Measurements from ENCODE around the gene MYO1C. TPM values are rescaled to one million over a fixed set of nuclear protein-coding genes. Genes with fewer than 3 reads are reported as not detected.
A peak's percentile ranks its signal among the peaks of the same experiment; 100 is the strongest.
"Not testable (repeated sequence)": the region's sequence is repeated elsewhere in the genome, so short reads cannot be mapped to it uniquely, and the experiment has no call there.

The MYO1C gene
- total RNA-seq, 1 donor from 2014 or later = 184 TPM

- Mint-ChIP-seq H3K4me3 (ENCODE audit: unreplicated experiment) (no peak overlapping the region), H3K9me3 (ENCODE audit: unreplicated experiment) (no peaks in the 10 kb centered on the region), H3K36me3 (ENCODE audit: unreplicated experiment) (peaks cover 5% of the 10 kb centered on the region), H3K27ac (ENCODE audit: unreplicated experiment) (no peak overlapping the region), H3K4me1 (ENCODE audit: unreplicated experiment) (peaks cover 41% of the 10 kb centered on the region), H3K27me3 (ENCODE audit: unreplicated experiment) (no peaks in the 10 kb centered on the region)
- TF ChIP-seq, protein P1, sequence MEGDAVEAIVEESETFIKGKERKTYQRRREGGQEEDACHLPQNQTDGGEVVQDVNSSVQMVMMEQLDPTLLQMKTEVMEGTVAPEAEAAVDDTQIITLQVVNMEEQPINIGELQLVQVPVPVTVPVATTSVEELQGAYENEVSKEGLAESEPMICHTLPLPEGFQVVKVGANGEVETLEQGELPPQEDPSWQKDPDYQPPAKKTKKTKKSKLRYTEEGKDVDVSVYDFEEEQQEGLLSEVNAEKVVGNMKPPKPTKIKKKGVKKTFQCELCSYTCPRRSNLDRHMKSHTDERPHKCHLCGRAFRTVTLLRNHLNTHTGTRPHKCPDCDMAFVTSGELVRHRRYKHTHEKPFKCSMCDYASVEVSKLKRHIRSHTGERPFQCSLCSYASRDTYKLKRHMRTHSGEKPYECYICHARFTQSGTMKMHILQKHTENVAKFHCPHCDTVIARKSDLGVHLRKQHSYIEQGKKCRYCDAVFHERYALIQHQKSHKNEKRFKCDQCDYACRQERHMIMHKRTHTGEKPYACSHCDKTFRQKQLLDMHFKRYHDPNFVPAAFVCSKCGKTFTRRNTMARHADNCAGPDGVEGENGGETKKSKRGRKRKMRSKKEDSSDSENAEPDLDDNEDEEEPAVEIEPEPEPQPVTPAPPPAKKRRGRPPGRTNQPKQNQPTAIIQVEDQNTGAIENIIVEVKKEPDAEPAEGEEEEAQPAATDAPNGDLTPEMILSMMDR (IDR thresholded peaks at IDR 0.05) = no peak
- DNase-seq (ENCODE audit: extremely low spot score, unreplicated experiment) = no peak
Measured at GRCh38 chr17:1452836-1453235, 39.6 kb downstream of the MYO1C start.

- not testable (repeated sequence) for H3K27me3 Mint-ChIP-seq (ENCODE audit: unreplicated experiment); H3K36me3 Mint-ChIP-seq (ENCODE audit: unreplicated experiment); H3K27ac Mint-ChIP-seq (ENCODE audit: unreplicated experiment); H3K4me3 Mint-ChIP-seq (ENCODE audit: unreplicated experiment); H3K9me3 Mint-ChIP-seq (ENCODE audit: unreplicated experiment); DNase-seq (ENCODE audit: extremely low spot score, unreplicated experiment)
- H3K4me1 Mint-ChIP-seq (ENCODE audit: unreplicated experiment) = peaks cover 44% of the 10 kb centered on the region
Measured at GRCh38 chr17:1450261-1450660, 42.2 kb downstream of the MYO1C start.

DNA sequence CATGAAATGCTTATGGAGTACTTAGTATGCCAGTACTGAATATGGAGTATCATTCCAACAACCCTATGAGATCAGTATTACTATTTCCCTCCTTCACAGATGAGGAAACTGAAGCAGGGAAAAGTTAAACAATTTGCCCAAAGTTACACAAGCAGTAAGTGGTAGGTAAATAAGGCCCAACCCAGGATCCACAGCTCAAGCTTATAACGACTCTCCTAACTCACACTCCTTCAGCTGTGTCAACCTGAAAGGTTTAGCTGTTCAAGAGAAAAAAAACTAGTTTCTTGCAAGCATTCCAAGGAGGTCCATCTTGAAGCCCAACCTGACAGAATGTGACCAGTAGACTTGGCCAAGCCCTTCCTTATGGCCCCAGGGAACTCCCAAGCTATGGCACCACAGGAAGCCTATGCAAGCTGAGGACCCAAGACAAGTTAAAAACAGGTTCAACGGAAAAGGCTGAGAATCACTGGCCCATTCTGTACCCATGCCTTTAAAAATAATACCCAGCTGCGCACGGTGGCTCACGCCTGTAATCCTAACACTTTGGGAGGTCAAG, 43.0 kb downstream of the MYO1C start:
- H3K27ac Mint-ChIP-seq (ENCODE audit: unreplicated experiment) = peak overlapping the region; percentile 14
- DNase-seq (ENCODE audit: extremely low spot score, unreplicated experiment) = no peak
- no peak overlapping the region for H3K4me3 Mint-ChIP-seq (ENCODE audit: unreplicated experiment)
- TF ChIP-seq, protein P1 (IDR thresholded peaks at IDR 0.05) = no peak
- H3K4me1 Mint-ChIP-seq (ENCODE audit: unreplicated experiment) = peaks cover 37% of the 10 kb centered on the region
- H3K9me3 Mint-ChIP-seq (ENCODE audit: unreplicated experiment) = no peaks in the 10 kb centered on the region
- peaks cover 8% of the 10 kb centered on the region for H3K36me3 Mint-ChIP-seq (ENCODE audit: unreplicated experiment)
- no peaks in the 10 kb centered on the region for H3K27me3 Mint-ChIP-seq (ENCODE audit: unreplicated experiment)

DNA sequence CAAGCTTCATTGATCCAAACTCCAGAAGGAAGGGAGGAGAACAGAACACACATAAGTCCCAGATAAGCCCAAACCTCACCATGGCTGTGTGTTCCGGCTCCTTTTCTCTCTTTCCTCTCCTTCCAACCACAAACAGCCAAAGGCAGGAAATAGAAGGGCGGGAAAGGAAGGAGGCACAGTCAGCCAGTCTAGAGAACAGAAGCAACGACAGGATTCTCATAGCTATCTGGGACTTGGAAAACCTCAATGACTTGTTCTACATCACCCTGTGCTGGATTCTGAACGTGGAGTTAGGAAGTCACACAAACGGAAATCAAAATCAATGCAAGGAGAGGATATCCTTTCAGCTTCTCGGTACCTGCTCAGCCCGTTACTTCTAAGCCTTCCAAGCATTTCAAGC, 45.4 kb downstream of the MYO1C start:
- H3K27me3 Mint-ChIP-seq (ENCODE audit: unreplicated experiment) = no peaks in the 10 kb centered on the region
- peaks cover 20% of the 10 kb centered on the region for H3K4me1 Mint-ChIP-seq (ENCODE audit: unreplicated experiment)
- TF ChIP-seq, protein P1 (IDR thresholded peaks at IDR 0.05) = no peak
- no peaks in the 10 kb centered on the region for H3K9me3 Mint-ChIP-seq (ENCODE audit: unreplicated experiment)
- H3K4me3 Mint-ChIP-seq (ENCODE audit: unreplicated experiment) = no peak overlapping the region
- peaks cover 8% of the 10 kb centered on the region for H3K36me3 Mint-ChIP-seq (ENCODE audit: unreplicated experiment)
- no peak for DNase-seq (ENCODE audit: extremely low spot score, unreplicated experiment)
- peak overlapping the region; percentile 41 for H3K27ac Mint-ChIP-seq (ENCODE audit: unreplicated experiment)

DNA sequence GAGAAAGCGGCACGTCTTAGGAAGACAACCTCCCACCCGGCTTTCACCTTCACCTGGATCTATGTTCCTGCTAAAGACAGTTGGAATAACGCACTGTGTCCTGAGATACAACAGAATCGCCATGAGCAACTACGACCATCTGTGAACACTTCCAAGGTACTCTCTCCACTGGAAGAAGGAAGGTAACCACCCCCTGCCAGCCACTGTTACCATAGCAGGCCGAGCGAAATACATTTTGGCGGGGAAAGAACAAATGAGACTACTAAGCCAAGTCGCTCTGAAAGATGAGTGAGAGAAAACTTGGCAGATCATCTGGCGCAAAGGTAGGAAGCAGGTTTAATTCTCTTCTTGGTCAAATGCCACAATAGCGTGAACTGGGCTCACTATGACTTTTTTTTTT, 46.3 kb downstream of the MYO1C start:
- no peak for DNase-seq (ENCODE audit: extremely low spot score, unreplicated experiment)
- Mint-ChIP-seq H3K4me3 (ENCODE audit: unreplicated experiment) (no peak overlapping the region), H3K36me3 (ENCODE audit: unreplicated experiment) (peaks cover 8% of the 10 kb centered on the region), H3K4me1 (ENCODE audit: unreplicated experiment) (peaks cover 15% of the 10 kb centered on the region), H3K27me3 (ENCODE audit: unreplicated experiment) (no peaks in the 10 kb centered on the region), H3K27ac (ENCODE audit: unreplicated experiment) (no peak overlapping the region), H3K9me3 (ENCODE audit: unreplicated experiment) (no peaks in the 10 kb centered on the region)
- TF ChIP-seq, protein P1 (IDR thresholded peaks at IDR 0.05) = no peak

- not testable (repeated sequence) for H3K4me3 Mint-ChIP-seq (ENCODE audit: unreplicated experiment); DNase-seq (ENCODE audit: extremely low spot score, unreplicated experiment); H3K27ac Mint-ChIP-seq (ENCODE audit: unreplicated experiment); H3K36me3 Mint-ChIP-seq (ENCODE audit: unreplicated experiment); H3K27me3 Mint-ChIP-seq (ENCODE audit: unreplicated experiment); H3K9me3 Mint-ChIP-seq (ENCODE audit: unreplicated experiment)
- H3K4me1 Mint-ChIP-seq (ENCODE audit: unreplicated experiment) = peaks cover 15% of the 10 kb centered on the region
Measured at GRCh38 chr17:1445695-1446094, 46.8 kb downstream of the MYO1C start.

DNA sequence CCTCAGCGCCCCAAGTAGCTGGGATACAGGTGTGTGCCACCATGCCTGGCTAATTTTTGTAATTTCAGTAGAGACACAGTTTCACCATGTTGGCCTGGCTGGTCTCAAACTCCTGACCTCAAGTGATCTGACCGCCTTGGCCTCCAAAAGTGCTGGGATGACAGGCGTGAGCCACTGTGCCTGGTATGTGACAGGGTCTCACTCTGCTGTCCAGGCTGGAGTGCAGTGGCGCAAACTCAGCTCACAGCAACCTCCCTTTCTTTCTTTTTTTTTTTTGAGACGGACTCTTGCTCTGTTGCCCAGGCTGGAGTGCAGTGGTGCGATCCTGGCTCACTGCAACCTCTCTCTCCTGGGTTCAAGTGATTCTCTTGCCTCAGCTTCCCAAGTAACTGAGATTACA, 49.8 kb downstream of the MYO1C start:
- H3K27me3 Mint-ChIP-seq (ENCODE audit: unreplicated experiment); H3K9me3 Mint-ChIP-seq (ENCODE audit: unreplicated experiment); H3K36me3 Mint-ChIP-seq (ENCODE audit: unreplicated experiment); H3K27ac Mint-ChIP-seq (ENCODE audit: unreplicated experiment); H3K4me3 Mint-ChIP-seq (ENCODE audit: unreplicated experiment); DNase-seq (ENCODE audit: extremely low spot score, unreplicated experiment): not testable (repeated sequence)
- peaks cover 20% of the 10 kb centered on the region for H3K4me1 Mint-ChIP-seq (ENCODE audit: unreplicated experiment)
